D721Med (cell line): Measurements from ENCODE around the gene CADM1.
A peak's percentile ranks its signal among the peaks of the same experiment; 100 is the strongest.

Source experiments
- DNase-seq: peaks from one replicate; pipeline ENCODE4 v3.0.0; 2011; ENCODE audit warnings: low spot score; ENCODE audit not compliant: insufficient read length
- FAIRE-seq: peaks from 2 replicates; lab custom pipeline; 2011; peaks lifted over from hg19 to GRCh38; lab: Jason Lieb, UNC
- TF ChIP-seq, protein P1 (sequence below): IDR thresholded peaks from 2 replicates; pipeline ENCODE4 v1.5.1; 2012; ENCODE audit warnings: mild to moderate bottlenecking, control low read depth; ENCODE audit not compliant: insufficient read depth; ENCODE audit errors: missing control alignments

Gene CADM1

DNA sequence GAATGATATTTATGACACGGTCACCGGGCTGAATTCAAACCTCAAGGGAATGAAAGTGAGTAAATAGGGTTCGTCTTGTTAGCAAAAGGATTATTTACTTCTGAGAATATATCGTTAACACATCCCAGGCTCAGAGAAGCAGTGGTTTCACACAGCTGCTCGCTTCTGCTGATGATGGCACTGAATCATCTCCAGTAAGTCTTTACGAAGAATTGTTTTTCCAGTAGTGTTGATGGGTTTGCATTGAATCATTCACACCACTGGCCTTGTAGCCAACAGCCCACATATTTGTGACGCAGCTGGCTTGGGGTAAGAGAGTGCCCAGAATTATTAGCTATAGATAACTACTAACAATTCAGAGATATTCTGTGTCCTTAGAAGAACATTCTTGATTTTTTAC lies 236.3 kb downstream of the CADM1 start:
- DNase-seq (no peak), FAIRE-seq (no peak)
- TF ChIP-seq, protein P1, sequence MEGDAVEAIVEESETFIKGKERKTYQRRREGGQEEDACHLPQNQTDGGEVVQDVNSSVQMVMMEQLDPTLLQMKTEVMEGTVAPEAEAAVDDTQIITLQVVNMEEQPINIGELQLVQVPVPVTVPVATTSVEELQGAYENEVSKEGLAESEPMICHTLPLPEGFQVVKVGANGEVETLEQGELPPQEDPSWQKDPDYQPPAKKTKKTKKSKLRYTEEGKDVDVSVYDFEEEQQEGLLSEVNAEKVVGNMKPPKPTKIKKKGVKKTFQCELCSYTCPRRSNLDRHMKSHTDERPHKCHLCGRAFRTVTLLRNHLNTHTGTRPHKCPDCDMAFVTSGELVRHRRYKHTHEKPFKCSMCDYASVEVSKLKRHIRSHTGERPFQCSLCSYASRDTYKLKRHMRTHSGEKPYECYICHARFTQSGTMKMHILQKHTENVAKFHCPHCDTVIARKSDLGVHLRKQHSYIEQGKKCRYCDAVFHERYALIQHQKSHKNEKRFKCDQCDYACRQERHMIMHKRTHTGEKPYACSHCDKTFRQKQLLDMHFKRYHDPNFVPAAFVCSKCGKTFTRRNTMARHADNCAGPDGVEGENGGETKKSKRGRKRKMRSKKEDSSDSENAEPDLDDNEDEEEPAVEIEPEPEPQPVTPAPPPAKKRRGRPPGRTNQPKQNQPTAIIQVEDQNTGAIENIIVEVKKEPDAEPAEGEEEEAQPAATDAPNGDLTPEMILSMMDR, result no peak

DNA sequence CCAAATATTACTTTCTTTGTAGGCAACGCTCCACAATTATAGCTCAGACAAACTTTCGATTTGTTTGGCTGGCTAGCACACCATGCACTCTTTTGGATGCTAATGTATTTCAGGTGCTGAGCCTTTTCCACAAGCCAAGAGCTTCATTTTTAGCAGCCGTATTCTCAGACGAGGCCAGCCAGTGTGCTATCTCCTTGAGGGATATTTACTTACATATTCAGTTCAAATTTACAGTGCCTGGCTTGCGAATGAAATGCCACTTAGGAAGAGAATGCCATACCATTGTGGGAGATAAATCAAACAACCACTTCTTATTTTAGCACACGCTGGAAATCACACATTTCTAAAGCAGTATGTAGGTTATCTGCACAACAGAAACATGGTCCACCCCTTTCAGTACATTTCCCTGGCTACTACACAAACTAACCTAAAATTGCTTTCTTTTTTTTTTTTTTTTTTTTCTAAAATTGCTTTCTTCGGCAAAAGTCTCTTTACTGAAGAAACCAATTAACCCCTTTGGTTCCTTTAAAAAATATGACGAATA lies 236.9 kb downstream of the CADM1 start:
- no peak for FAIRE-seq
- DNase-seq, result no peak

DNA sequence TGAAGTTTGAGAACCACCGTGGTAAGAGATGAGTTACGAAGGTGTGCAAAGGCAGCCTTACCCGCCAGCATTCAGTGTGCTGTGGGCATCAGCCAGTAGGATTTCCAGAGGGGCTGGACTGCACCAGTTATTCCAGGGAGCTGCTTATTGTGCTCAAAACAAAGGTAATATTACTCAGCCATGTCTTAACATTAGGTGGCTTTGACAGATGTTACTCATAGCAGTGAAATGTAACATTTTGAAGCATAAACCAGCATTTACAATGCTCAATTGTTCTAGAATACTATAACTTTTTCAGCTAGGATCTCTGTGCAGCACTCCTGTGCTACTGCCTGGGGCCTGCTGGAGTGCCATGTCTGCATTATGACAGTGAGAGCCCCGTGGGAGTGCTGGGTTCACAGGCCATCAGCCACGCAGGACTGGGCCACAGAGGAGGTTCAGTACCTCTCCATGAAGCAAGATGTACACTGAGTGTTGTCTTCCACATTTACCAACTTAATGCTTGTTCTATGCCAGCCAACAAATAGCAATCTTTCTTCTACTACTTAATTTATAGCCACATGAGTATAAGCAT lies 238.1 kb downstream of the CADM1 start:
- DNase-seq (no peak), FAIRE-seq (no peak)

More for the DNA sequence above, 236.9 kb downstream of the CADM1 start:
- TF ChIP-seq, protein P1, result no peak

DNA sequence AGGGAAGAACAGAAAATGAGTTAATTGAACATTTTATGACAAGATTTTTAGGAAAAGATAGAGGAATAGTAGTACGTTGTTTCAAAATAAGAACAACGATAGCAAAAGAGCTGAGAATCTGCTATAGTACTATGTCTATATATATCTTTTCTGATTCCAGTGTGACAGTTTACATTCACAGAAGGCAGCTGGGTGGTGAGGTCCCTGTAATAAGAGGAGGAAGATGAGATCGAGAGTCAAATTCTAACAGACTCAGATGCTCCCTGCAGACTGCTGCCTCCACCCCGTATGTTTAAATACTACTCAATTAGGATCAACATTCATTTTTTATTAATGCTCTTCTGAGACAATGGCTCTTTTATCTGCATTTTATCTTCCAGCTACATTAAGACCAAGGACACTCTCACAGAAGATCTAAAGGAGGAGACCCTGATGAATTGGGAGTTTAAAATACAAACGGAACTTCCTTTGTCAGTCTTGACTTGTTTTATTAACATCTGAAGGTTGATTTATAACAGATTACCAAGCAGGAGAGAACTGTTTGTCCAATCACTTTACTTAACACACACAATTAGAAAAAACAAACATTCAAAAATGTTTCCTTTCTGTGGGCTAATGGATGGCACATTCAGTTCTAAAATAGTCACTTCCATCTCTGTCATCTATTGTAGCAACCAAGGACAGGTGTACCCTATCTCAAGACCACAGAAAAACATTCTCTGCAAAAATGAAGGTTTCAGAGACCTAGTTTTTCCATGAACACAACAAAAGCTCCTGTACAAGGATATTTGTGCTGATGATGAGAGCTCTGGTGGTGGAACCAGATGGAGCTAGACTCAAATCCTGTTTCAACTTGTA lies 240.2 kb downstream of the CADM1 start:
- peak; percentile 51 for FAIRE-seq

More for the DNA sequence above, 238.1 kb downstream of the CADM1 start:
- TF ChIP-seq, protein P1, result no peak

DNA sequence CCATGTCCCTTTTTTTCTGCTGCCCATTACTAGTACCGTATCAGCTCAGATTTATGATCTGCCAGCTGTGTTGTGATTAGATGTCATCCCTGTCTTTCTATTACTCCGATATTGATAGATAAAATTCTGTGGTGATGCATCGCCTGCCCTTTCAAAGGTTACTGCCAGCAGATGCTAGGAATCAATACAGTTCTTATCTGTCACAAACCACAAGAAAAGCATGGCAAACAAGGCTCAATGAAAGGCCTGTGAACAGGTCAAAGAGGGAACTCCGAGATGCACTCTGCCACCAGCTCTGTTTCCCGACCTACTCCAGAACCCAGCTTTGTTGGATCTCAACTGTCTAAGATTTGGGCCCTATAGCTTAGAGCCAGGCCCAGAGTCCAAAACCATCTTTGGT lies 246.0 kb downstream of the CADM1 start:
- TF ChIP-seq, protein P1, result no peak

More for the DNA sequence above, 240.2 kb downstream of the CADM1 start:
- no peak for DNase-seq
- TF ChIP-seq, protein P1, result no peak

DNA sequence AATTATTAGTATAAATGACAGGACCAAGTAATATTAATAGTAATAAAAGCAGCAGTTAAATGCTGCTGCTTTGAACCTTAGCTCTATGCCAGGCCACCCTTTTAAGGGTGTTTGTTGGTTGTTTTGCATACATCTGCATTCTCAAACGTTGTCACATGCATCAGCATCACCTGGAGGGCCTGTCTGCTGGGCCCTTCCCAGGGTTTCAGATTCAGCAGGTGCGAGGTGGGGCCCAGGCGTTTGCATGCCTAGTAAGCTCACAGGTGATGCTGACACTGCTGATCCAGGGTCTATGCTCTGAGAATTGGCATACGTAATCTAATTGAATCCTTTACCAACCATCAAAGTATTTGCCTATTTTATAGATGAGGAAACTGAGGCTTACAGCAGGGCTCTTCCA lies 246.5 kb downstream of the CADM1 start:
- DNase-seq (no peak), FAIRE-seq (no peak)
- TF ChIP-seq, protein P1, result no peak

More for the DNA sequence above, 246.0 kb downstream of the CADM1 start:
- no peak for DNase-seq
- FAIRE-seq, result no peak
